ENCODE measurements around the gene TJP2.

GRCh38 chr9:69149321-69149807 is 24.7 kb upstream of the TJP2 start:
- TF ChIP-seq ARID4B (CRISPR knock-in tag; IDR thresholded peaks at IDR 0.05; ENCODE audit: borderline replicate concordance) (no peak), CTCF (IDR thresholded peaks at IDR 0.05) (no peak), MYBL2 (CRISPR knock-in tag; IDR thresholded peaks at IDR 0.05) (no peak), ATF3 (CRISPR knock-in tag; conservative IDR thresholded peaks at IDR 0.05) (no peak), MAX (CRISPR knock-in tag; IDR thresholded peaks at IDR 0.05) (no peak), ZMAT4 (CRISPR knock-in tag; IDR thresholded peaks at IDR 0.05) (no peak), TEAD4 (CRISPR knock-in tag; IDR thresholded peaks at IDR 0.05) (no peak), SMAD4 (CRISPR knock-in tag; IDR thresholded peaks at IDR 0.05) (no peak), SP1 (CRISPR knock-in tag; conservative IDR thresholded peaks at IDR 0.05) (no peak), ATF6 (CRISPR knock-in tag; IDR thresholded peaks at IDR 0.05) (no peak), ATF1 (CRISPR knock-in tag; IDR thresholded peaks at IDR 0.05) (no peak), RELA (CRISPR knock-in tag; IDR thresholded peaks at IDR 0.05; ENCODE audit: borderline replicate concordance) (no peak), HMGXB4 (CRISPR knock-in tag; IDR thresholded peaks at IDR 0.05) (no peak)
